Inferior parietal cortex (tissue), 1 donor: ENCODE data around the gene CDHR3.
"Not testable (repeated sequence)": the region's sequence is repeated elsewhere in the genome, so short reads cannot be mapped to it uniquely, and the experiment has no call there.

Experiments
- DNase-seq: peaks from one replicate; pipeline ENCODE4 v3.0.0-alpha.2; 2016; ENCODE audit errors: extremely low spot score

Gene CDHR3

DNA sequence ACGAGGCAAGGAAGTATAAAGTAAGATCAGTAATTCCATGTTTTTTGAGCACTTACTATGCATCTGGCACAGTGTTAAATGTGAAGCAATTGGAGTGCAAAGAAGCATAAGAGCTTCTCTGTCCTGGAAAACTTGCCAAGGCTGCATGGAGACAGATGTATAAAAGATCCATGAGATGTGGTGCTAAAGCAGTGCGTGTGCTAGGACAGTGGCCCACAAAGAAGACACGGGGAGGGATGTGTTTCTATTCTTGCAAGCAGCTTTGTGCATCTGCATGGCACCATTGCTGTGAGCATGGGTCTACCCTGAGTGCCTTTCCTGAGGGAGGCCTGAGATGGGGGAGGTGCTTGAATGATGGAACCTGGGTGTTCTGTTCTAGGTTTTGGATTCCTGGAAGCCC lies 5.1 kb upstream of the CDHR3 start:
- peak; percentile 44 for DNase-seq

DNA sequence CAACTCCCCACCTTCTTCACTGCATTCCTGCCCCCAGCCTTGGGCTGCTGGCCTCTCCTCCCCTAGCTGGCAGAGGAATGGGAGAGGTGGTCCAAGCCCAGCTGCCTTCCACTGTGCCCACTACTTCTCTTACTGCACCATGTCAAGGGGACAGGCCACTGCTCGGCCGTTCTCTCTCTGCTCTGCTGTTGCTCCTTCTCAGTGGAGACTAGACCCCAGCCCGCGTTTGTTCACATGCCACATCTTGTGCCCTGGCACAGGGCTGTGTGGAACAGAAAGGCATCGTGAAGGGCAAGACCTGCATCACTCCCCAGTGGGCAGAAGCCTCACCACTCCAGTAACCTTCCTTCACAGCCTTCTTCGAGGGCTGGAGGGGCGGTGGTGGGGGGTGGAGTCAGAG lies 711 bp upstream of the CDHR3 start:
- DNase-seq, result no peak

DNA sequence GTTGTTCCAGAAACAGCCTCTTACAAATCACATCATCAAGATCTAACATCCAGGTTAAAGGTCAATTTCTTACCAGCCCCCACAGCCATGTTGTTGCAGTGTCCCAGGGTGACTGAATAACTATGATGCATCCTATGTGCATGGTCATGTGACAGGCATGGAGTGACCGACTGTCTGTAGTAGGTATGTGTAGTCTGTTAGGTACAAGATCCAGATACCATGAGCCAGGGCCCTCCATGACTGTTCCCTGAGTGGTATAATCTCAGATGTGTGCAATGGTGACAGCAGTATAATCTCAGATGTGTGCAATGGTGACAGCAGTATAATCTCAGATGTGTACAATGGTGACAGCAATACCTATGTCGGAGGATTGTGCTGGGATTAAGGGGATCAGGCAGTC lies 8.8 kb downstream of the CDHR3 start:
- no peak for DNase-seq

DNA sequence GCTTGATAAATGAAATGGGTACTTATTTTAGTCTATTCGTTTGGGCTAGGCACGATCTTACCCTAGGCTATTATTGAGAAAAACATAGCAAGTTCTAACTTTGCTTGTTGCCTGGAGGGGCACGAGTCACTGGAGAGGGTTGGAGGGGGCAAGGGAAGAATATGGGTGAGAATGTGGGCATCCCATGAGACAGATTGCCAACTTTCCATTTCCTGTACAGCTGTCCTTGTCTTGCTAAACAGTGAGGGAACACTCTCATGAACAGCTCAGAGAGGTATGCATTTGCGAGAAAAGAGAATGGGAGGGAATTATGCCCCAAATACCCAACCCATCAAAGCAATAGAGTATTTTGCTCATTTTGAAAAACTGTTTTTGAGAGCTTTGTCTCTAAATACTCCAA lies 9.2 kb downstream of the CDHR3 start:
- DNase-seq, result no peak

DNA sequence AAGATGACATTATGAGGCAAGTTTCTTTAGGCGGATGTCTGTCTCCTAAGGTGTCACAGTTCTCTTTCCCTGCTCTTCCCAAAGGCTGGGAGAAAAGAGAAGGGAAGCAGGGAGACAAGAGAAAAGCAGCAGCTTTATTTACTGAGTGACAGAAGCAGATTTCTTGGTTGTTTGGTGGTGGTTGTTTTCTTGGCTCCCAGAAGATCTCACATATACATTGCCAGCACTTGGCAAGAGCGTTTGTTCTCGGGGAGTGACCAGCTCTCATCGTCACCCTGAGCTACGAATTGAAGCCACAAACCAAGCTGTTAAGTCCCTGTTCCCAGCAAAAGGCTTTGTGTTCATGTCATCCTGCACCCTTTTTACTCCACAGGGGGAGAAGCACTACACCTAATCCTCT lies 11.4 kb downstream of the CDHR3 start:
- no peak for DNase-seq

DNA sequence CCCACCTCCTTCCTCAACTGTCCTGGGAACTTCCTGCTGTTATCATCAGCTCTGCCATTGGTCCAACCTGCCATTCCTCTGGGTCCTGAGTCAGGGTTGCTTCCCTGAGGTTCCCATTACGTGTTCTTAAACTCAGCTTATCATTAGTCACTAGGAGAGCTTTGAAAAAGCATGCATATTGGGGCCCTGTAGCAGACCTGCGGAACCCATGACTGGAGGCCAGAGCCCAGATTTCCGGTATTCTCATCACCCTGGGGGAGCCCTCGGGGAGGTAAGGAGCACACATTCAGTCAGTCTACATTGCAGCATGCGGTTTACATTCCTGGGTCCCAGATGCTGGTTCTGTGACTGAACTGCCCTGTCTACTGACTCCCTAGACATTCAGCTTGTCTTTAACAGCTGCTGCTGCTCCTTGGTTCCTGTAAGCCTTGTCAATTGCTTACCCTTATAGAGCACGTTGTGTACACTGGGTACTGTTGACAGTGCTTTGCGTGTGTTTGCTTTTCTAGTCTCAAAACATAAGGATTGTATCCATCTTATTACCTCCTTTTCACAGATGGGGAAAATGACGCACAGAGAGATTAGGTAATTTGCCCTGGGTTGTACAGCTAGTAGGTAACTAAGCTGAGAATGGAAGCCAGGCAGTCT lies 12.8 kb downstream of the CDHR3 start:
- DNase-seq, result no peak

DNA sequence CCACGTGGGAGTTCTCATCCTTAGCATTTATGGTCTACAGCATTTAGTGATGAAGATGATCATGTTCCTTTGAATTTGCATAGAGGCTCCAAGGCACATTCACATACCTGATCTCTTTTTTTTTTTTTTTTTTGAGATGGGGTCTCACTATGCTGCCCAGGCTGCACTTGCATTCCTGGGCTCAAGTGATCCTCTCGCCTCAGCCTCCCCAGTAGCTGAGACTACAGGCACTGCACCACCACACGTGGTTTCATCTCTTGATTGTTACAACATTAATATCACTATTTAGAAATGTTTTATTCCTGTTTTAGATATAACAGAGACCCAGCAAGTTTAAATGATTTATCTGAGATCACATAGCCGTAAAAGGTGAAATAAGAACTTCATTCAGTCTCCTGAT lies 13.8 kb downstream of the CDHR3 start:
- DNase-seq, result no peak

DNA sequence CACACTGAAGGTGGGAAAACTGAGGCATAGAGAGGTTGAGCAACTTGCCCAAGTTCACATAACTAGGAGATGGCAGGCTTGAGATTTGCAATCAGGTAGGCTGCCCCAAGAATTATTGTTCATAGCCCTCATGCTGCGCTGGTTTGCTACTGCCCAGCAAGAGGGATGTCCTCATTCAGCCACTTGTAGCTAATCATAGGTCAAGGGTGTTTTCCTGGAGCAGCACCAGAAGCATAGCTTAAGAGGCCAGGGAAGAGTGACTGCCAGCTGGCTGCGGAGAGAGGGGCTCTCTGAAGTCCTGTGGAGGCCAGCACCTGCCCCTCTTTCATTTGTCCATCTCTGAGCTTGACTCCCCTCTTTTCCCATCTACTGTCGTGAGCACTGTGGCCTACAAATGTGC lies 15.0 kb downstream of the CDHR3 start:
- no peak for DNase-seq

DNA sequence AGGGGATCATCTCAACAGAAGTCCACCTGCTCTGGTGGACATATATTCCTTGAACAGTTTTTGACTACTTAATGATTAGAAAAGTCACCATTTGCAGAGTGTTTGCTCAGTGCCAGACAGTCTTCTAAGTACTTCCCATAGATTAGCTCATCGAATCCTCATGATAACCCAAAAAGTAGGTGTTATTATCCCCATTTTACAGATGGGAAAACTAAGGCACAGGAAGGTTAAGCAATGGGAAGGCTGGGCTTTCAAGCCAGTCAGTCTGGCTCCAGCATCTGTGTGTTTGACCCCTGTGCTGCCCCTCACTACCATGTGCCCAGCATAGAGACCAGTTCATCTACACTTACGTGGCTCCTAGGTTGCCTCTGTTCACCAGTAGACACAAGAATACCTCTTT lies 15.9 kb downstream of the CDHR3 start:
- no peak for DNase-seq

DNA sequence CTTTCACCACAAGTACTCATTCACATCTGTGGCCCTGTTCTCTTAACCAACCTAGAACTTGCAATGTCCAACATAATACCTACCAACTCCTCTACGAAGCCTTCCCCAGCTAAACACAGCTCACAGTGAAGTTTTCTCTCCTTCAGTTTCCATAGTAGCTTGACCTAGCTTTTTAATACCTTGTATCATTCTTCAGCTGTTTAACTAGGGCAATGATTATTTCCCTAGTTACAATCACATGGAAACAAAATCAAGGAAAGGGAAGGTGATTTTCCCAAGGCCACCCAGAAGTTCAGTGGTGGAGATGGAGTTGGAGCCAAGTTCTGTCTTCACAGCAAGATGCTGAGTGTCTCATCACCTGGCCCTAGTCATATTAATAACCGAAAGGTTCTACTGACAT lies 16.3 kb downstream of the CDHR3 start:
- no peak for DNase-seq

DNA sequence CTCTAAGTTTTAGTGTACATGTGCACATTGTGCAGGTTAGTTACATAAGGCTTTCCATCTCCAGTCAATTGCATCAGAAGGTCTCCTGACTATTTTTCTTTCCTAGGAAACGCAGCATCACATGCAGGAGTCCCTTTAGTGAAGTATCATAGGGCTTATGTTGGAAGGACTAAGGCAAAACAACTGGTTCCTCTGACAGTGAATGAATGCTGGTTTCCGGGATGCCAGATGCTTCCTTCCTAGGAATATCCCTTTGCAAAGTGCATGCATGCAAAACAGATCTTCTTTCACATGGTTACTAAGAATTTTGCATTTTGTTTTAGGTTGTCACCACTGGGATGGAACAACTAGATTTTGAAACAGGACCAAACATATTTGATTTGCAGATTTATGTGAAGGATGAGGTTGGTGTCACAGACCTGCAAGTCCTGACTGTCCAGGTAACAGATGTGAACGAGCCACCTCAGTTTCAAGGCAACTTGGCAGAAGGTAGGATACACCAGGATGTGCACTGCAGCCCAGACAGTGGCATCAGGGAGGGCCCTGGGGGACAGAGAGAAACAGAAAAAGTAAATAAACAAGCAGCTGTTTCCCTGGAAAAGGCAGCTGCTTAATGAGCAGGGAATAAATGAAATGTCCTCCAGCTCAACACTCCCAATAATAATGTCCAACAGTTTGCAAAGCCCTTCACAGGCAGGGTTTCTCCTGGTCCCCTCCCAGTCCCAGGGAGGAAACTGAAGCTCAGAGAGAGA lies 17.8 kb downstream of the CDHR3 start:
- no peak for DNase-seq

DNA sequence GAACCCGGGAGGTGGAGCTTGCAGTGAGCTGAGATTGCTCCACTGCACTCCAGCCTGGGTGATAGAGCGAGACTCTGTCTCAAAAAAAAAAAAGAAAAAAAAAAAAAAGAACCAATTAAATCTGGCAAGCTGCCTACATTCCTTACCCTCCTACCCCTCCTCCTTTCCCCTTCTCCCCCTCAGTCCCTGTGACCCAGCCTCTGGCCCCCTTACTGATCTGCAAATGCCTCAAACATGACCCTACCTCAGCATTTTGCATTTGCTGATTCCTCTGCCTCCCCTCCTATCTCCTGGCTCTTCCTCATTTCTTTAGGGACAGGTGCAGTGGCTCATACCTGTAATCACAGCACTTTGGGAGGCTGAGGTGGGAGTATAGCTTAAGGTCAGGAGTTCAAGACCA lies 19.3 kb downstream of the CDHR3 start:
- no peak for DNase-seq

DNA sequence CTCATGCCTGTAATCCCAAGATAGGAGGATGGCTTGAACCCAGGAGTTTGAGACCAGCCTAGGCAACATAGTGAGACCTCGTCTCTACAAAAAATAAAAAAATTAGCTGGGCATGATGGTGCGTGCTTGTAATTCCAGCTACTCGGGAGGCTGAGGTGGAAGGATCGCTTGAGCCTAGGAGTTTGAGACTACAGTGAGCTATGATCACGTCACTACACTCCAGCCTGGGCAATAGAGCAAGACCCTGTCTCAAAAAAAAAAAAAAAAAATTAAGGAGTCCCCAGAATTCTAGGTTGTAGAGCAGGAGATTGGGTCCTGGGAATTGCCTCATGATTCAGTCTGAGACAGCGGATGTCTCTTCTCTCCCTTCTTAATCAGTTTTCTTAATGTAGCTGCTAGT lies 21.7 kb downstream of the CDHR3 start:
- DNase-seq, result not testable (repeated sequence)

DNA sequence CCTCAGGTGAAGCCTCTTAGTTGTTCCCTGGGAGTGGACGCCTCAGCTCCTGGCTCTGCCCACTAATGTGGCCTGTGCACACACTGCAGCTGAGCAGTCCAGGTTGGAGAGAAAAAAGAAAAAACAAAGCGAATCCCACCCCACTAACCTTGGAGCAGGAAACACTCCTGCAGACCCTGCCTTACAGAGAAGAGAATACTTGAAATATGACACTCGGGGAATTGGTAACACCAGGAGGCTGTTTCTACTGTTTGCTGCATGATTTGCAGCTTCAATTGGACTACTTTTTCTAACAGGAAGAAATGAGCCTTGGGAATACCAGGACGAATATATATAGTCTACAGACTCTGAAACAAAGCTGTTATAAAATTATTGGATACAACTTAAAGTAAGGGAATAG lies 22.2 kb downstream of the CDHR3 start:
- no peak for DNase-seq

DNA sequence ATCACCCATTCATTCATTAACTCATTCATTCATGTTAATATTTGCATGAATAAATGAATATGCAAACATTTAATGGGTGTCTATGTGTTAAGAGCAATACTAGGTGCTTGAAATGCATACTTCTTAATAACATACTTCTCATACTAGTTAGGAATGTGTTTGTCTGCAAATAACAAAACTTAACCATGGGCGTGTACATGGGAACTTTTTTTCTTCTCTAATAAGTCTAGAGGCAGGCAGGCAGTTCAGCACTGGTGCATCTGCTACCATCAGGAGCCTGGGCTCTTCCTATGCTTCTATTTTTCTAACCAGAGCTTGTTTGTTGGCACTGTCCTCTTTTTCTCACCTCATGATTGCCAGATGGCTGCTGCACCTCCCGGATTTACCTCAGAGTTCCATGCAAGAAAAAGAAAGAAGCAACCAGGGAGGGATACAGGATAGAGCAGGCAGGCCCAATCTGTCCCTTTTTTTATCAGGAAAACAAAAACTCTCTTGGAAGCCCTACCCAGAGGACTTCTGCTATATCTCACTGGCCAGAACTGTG lies 22.7 kb downstream of the CDHR3 start:
- DNase-seq, result peak; percentile 47

DNA sequence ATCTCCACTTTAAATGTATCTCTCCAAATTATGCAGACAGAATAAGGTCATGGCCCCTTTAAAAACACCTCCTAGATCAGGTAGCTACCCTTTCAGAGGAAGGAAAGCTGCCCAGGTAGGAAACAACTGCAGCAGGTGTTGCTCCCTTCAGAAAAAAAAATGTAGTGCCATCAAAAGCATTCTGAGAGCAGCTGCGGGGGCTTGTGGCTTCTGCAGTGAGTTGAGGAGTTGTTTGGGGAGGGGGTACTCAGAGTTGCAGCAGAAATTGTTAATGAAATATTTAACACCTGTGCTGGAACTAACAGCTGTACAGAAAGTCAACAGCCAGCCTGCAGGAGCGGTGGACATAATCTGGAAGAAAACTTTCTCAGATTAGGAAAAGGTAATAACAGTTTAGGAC lies 24.0 kb downstream of the CDHR3 start:
- DNase-seq, result no peak

DNA sequence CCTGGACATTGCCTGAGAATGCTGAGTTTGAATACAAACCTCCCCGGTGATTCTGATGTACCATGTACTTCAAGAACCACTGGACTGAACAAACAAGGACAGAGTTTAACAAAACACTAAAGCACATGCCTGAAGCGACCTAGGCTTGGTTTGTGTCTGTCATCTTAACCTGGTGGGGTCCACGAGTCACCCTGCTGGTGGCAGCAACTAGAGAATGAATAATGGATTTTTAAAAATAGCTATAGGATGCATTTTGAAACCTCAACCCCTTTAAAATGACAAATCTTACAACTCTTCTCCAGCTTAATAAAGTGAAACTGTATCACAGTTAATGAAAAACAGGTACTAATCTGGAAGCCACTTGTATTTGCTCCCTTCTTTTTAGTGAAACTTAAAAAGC lies 25.2 kb downstream of the CDHR3 start:
- DNase-seq, result no peak

DNA sequence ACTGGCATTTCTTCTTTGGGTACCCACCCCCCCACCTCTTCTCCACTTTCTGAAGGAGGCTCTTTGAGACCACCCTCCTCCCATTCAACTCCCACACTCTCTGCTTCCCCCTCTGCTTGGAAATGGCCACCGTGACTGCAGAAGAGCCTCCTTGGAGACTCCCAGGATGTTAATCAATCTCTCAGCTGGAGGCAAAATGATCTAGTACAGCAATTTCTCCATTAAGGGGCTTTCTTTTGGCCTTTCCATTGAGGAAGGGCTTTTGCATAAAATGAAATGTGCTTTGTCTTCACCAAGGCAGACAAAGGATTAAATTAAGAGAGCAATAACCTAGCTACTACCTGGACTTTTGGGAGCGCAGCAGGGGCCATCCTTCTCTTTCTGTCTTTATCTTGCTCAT lies 26.1 kb downstream of the CDHR3 start:
- DNase-seq, result no peak

DNA sequence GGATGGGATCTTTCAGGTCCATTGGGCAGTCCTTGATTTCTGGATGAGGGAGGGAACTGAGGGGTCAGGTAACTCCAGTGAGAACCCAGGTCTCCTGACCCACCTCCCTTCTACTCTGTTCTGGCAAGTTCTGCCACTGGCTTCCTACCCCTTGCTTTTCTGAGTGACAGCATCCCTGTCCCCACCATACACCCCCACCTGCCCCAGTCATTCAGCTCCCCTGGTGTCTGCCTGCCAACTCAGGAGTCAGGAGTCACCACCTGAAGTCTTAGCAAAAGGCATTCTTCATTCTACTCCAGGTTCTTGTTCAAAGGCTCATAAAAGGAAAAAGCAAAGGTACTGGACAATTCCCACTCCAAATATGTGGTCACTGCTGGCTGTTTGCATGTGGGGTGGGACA lies 26.6 kb downstream of the CDHR3 start:
- DNase-seq, result no peak

DNA sequence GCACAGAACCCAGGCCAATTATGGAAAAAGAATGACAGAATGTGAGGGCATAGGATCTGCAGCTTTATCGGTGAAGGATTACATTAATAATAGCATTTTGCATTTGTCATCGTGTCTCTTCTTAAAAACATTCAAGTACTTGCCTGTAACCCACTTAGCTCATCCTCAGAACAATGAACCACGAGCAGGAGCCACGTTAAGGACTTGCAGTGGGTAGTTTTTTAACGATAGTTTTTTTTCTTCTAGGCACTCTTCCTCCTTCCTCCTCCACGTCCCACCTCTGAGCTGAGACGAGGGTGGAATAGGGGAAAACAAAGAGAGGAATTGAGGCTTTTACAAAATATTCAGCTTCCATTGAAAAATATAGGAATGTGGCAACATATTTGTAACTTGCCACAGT lies 27.1 kb downstream of the CDHR3 start:
- DNase-seq, result no peak

DNA sequence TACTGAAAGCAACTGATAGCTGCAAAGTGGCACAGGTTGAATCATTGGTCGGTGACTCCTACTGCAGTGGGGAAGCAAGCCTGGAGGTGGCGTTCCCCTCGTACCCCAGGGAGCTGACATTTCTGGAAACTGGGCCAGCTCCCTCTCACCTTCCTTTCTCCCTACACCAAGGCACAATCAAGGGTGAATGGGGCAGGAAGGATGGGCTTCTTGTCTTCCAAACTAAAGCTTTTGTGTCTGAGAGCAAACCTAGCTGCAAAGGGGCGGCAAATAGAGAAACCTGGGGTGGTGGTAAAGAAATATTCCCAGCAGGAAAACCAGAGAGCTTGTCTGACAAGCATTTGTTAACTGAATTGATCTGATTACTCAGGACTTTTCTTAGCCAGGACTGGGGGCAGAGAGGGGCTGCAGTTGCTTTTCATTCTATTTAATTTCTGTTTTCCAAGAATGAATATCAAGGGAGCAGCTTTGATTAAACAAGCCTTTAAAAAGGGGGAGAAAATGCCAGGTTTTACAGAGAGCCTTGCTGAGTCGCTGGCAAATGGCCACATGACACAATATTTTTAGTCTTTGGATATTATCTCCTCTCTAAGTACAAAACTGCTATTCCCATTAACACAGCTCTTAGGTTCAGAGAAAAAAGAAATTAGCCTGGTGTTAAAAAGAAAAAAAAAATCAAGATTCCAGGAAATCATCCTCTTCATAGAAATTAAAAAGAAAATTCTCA lies 27.8 kb downstream of the CDHR3 start:
- no peak for DNase-seq

DNA sequence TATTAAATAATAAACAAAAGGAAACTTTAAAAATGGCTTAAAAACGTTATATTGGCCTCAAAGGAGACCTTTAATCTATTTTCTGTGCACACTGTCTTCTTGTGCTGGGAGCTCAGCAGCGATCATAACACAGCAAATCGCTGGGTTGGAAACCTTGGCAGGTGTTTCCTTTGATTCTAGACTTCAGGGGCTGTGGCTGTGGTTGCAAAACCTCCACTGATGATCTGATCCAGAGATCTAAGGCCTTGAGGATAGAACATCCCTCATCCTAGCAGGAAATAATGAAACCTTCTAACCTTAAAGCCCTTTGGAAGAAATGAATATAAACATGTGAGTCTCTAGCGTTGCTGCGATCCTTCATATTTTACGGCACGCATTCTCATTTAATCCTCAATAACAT lies 29.8 kb downstream of the CDHR3 start:
- no peak for DNase-seq
